NCI-H2227 (cell line): ENCODE measurements around the gene MYO7A.

Source experiments
- DNase-seq: peaks from one replicate; lab custom pipeline; 2025; ENCODE audit not compliant: unreplicated experiment; lab: John Stamatoyannopoulos, UW

MYO7A gene

GRCh38 chr11:77159219-77159936, 31.3 kb downstream of the MYO7A start:
- no peak for DNase-seq

GRCh38 chr11:77159937-77160495, 32.0 kb downstream of the MYO7A start:
- no peak for DNase-seq

GRCh38 chr11:77163271-77163670, 35.2 kb downstream of the MYO7A start:
- no peak for DNase-seq

GRCh38 chr11:77165066-77165465, 37.0 kb downstream of the MYO7A start:
- DNase-seq: no peak

- DNase-seq: no peak
Measured at GRCh38 chr11:77166021-77166420, 38.0 kb downstream of the MYO7A start.

GRCh38 chr11:77167111-77167626, 39.1 kb downstream of the MYO7A start:
- no peak for DNase-seq

GRCh38 chr11:77167791-77168190, 39.7 kb downstream of the MYO7A start:
- no peak for DNase-seq

- no peak for DNase-seq
Measured at GRCh38 chr11:77170107-77170506, 42.1 kb downstream of the MYO7A start.

- DNase-seq: no peak
Measured at GRCh38 chr11:77171254-77171653, 43.2 kb downstream of the MYO7A start.

- peak; percentile 60 for DNase-seq
Measured at GRCh38 chr11:77171885-77172665, 44.0 kb downstream of the MYO7A start.

GRCh38 chr11:77172666-77172982, 44.6 kb downstream of the MYO7A start:
- DNase-seq: no peak

- DNase-seq: no peak
Measured at GRCh38 chr11:77173494-77173893, 45.4 kb downstream of the MYO7A start.

GRCh38 chr11:77174559-77174958, 46.5 kb downstream of the MYO7A start:
- no peak for DNase-seq

- no peak for DNase-seq
Measured at GRCh38 chr11:77175021-77175842, 47.2 kb downstream of the MYO7A start.

- DNase-seq: no peak
Measured at GRCh38 chr11:77175869-77176539, 48.0 kb downstream of the MYO7A start.

- no peak for DNase-seq
Measured at GRCh38 chr11:77176996-77177395, 49.0 kb downstream of the MYO7A start.

- DNase-seq: no peak
Measured at GRCh38 chr11:77178150-77178549, 50.1 kb downstream of the MYO7A start.

- DNase-seq: no peak
Measured at GRCh38 chr11:77179048-77179447, 51.0 kb downstream of the MYO7A start.

- DNase-seq: no peak
Measured at GRCh38 chr11:77179681-77180080, 51.6 kb downstream of the MYO7A start.

GRCh38 chr11:77180346-77180745, 52.3 kb downstream of the MYO7A start:
- no peak for DNase-seq

GRCh38 chr11:77181226-77181625, 53.2 kb downstream of the MYO7A start:
- no peak for DNase-seq
